ENCODE data around the gene OTULIN. TPM values are rescaled to one million over a fixed set of nuclear protein-coding genes. Genes with fewer than 3 reads are reported as not detected.

OTULIN gene
- total and polyA plus RNA-seq, 9 donors, result 10.0 to 20.2 (median 12.6) TPM

DNA sequence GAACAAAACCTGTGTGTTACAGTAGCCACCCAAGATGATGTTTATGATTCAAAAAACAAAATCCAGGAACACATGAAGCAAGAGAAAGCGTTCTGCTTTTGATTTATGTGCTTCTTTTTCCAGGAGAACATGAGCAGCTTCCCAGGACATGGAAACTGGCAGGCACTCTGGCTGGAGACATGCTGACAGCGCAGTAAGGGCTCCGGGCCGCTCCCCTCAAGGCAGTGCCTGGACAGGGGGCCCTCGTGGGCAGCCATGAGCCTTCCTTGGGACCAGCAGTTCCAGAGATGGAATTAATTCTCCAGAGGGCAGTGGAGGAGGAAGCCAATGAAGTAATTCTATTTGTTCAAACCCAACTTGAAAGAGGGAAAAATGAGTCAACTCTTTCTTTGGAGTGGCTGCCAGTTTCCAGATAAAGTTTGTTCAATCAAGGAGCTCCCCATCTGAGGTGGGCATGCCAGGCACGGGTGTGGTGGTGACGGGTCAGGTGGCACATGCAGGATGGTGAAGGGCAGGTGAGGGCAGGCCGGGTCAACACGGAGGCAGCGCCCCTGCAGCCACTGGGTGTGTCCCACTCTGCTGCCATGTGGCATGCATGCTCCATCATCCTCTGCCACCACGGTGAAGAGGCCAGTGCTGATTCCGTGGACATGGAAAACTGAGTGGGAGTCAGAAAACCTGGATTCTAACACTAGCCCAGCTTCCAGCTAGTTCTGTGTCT, 83.8 kb downstream of the OTULIN start:
- no peaks in the 10 kb centered on the region for H3K9me3 ChIP-seq (replicated peaks; ENCODE audit: control insufficient read depth, low read depth, low read length)
- no peaks in the 10 kb centered on the region for H3K27me3 ChIP-seq (ENCODE audit: control insufficient read depth, insufficient read depth, low read length)
- no peak overlapping the region for H3K27ac ChIP-seq (ENCODE audit: low read length)
- WGBS (ENCODE audit: insufficient coverage), result 76% methylated on average over 12 of the region's 12 CpGs
- peaks cover 5% of the 10 kb centered on the region for H3K36me3 ChIP-seq (ENCODE audit: control insufficient read depth, insufficient read depth, low read length)
- H3K4me3 ChIP-seq (ENCODE audit: low read length), result no peak overlapping the region
- peak; percentile 75 for DNase-seq
- peaks cover 5% of the 10 kb centered on the region for H3K4me1 ChIP-seq (ENCODE audit: control insufficient read depth, insufficient read depth, low read length)

Other genes starting within 250 kb of the OTULIN start
- 4.2 TPM for gene OTULINL, start 82.9 kb upstream of the OTULIN start, total RNA-seq
- gene OTULINL, start 82.9 kb upstream of the OTULIN start, polyA plus RNA-seq (ENCODE audit: insufficient read depth in 1 of 8, insufficient read length in 8 of 8, low replicate concordance in 1 of 8), result 1 to 10 TPM; 3.3 to 6.7 (median 5.3) TPM
- 15.4 TPM for gene ANKH, start 207.1 kb downstream of the OTULIN start, total RNA-seq
- 10 to 100 TPM; 14.8 to 22.2 (median 17.0) TPM for gene ANKH, start 207.1 kb downstream of the OTULIN start, polyA plus RNA-seq (ENCODE audit: insufficient read depth in 1 of 8, insufficient read length in 8 of 8, low replicate concordance in 1 of 8)

All from muscle of leg (tissue), 11 donors.